K562 (cell line): ENCODE results near the gene LRCOL1. TPM values are rescaled to one million over a fixed set of nuclear protein-coding genes. Genes with fewer than 3 reads are reported as not detected.

ENCODE experiments used
- ATAC-seq: fragments of 200-7000 bp; cut with Tn5 transposase; 3 replicates; pipeline ENCODE4 v1.9.1; 2020; ENCODE audit warnings: moderate library complexity
- BruUV-seq: library from RNA; stranded (reverse); fragments of 400-500 nt; replicated peaks from 2 replicates; lab custom pipeline; 2021; lab: Mats Ljungman, UMichigan
- CTCF ChIA-PET: fragments of 300-600 bp; formaldehyde crosslinking; extraction: SDS; loops from one replicate; lab custom pipeline; 2021; ENCODE audit warnings: low intra/inter-chr PET ratio; lab: Yijun Ruan, JAX
- POLR2A ChIA-PET: fragments of 300-600, 350-650 bp; sonication (Branson Sonifier 250); formaldehyde crosslinking; extraction: SDS; loops from one replicate; lab custom pipeline; 2021; ENCODE audit warnings: antibody characterized with exemption, inconsistent platforms; lab: Yijun Ruan, JAX
- DNase-seq, 4 experiments: peaks; one replicate each; pipeline versions ENCODE4 v3.0.0 to v3.0.0-alpha.2; 2011 to 2018; ENCODE audit warnings: low spot score in 3 of 4, mixed read lengths in 3 of 4; ENCODE audit errors: extremely low read depth in 1 of 4
- FAIRE-seq: peaks from 2 replicates; lab custom pipeline; 2011; peaks lifted over from hg19 to GRCh38; lab: Jason Lieb, UNC
- H2AFZ ChIP-seq: 2 replicates; pipeline ENCODE4 v1.6.0; 2011; ENCODE audit warnings: low read depth, low read length, control low read depth, inconsistent platforms
- H3K27ac ChIP-seq: fragments of 200-600 bp; 3 replicates; pipeline ENCODE4 v1.8.0; 2011; ENCODE audit warnings: low read depth, mild to moderate bottlenecking, control low read depth, inconsistent platforms, low read length, moderate library complexity, mixed read lengths; ENCODE audit errors: extremely low read depth
- H3K27me3 ChIP-seq, 2 experiments: fragments of 300-600 bp in 1 of 2; 2 replicates in 1 of 2; 3 replicates in 1 of 2; pipeline versions ENCODE4 v1.6.0 to v1.8.0; 2011; ENCODE audit warnings: inconsistent platforms in 2 of 2, low read length in 2 of 2, mild to moderate bottlenecking in 1 of 2, mixed read lengths in 1 of 2, moderate library complexity in 1 of 2; ENCODE audit not compliant: control insufficient read depth in 2 of 2, insufficient read depth in 2 of 2
- H3K36me3 ChIP-seq: fragments of 300-600 bp; 3 replicates; pipeline ENCODE4 v1.8.0; 2011; ENCODE audit warnings: mild to moderate bottlenecking, low read length, inconsistent platforms; ENCODE audit not compliant: control insufficient read depth, insufficient read depth
- H3K4me1 ChIP-seq, 2 experiments: fragments of 200-600 bp in 1 of 2; replicated peaks in 1 of 2; 2 replicates in 1 of 2; 3 replicates in 1 of 2; pipeline versions ENCODE4 v1.5.1 to v1.8.0; 2011; ENCODE audit warnings: inconsistent platforms in 2 of 2, low read length in 2 of 2, mild to moderate bottlenecking in 1 of 2, mixed read lengths in 1 of 2, moderate library complexity in 1 of 2; ENCODE audit not compliant: control insufficient read depth in 2 of 2, insufficient read depth in 2 of 2
- H3K4me2 ChIP-seq: 2 replicates; pipeline ENCODE4 v1.6.1; 2011; ENCODE audit warnings: low read length, control low read depth, inconsistent platforms, mixed read lengths; ENCODE audit not compliant: insufficient read depth
- H3K4me3 ChIP-seq: fragments of 200-600 bp; sonication (generic), shearing (Covaris generic); 2 replicates; pipeline ENCODE4 v1.5.1; 2016; ENCODE audit warnings: control low read depth, inconsistent platforms
- H3K79me2 ChIP-seq: fragments of 200-600 bp; 3 replicates; pipeline ENCODE4 v1.8.0; 2011; ENCODE audit warnings: low read length, inconsistent platforms; ENCODE audit not compliant: control insufficient read depth, insufficient read depth
- H3K9ac ChIP-seq, 2 experiments: 2 replicates each; pipeline versions ENCODE4 v1.6.0 to v1.6.1; 2011; ENCODE audit warnings: low read depth in 2 of 2, low read length in 2 of 2, control low read depth in 1 of 2, inconsistent platforms in 1 of 2, mild to moderate bottlenecking in 1 of 2, mixed read lengths in 1 of 2; ENCODE audit not compliant: insufficient read depth in 1 of 2
- H3K9me1 ChIP-seq: one replicate; pipeline ENCODE4 v1.6.0; 2011; ENCODE audit warnings: inconsistent platforms, mild to moderate bottlenecking, low read length, moderate library complexity; ENCODE audit not compliant: control insufficient read depth, insufficient read depth
- H3K9me3 ChIP-seq: replicated peaks from 2 replicates; pipeline ENCODE4 v1.5.1; 2011; ENCODE audit warnings: low read depth, low read length, inconsistent platforms; ENCODE audit not compliant: control insufficient read depth, insufficient read depth
- H4K20me1 ChIP-seq: replicated peaks from 2 replicates; pipeline ENCODE4 v1.6.1; 2011; ENCODE audit warnings: low read length, inconsistent platforms, mixed read lengths; ENCODE audit not compliant: control insufficient read depth, insufficient read depth
- BCL6 ChIP-seq: fragments of 250-450 bp; sonication (Bioruptor Pico); IDR thresholded peaks from 2 replicates; pipeline ENCODE4 v1.4.0; 2020
- DPF2 ChIP-seq: fragments of 450-650 bp; IDR thresholded peaks from 2 replicates; pipeline ENCODE4 v1.6.1; 2016
- ETV6 ChIP-seq, 3 experiments: fragments of 150-350 bp in 1 of 3; sonication (generic) in 1 of 3; formaldehyde crosslinking in 1 of 3; IDR thresholded peaks; 2 replicates each; pipeline versions ENCODE4 v1.6.1 to v1.8.0; 2014 to 2022; ENCODE audit warnings: borderline replicate concordance in 2 of 3, low read depth in 2 of 3, antibody characterized with exemption in 1 of 3, low read length in 1 of 3, mild to moderate bottlenecking in 1 of 3, missing genetic modification reagents in 1 of 3
- HLTF ChIP-seq: fragments of 450-650 bp; IDR thresholded peaks from 2 replicates; pipeline ENCODE4 v1.6.1; 2016
- PCBP1 ChIP-seq: fragments of 200-400 bp; formaldehyde crosslinking; IDR thresholded peaks from 2 replicates; pipeline ENCODE4 v1.6.1; 2018; ENCODE audit warnings: mild to moderate bottlenecking, low read depth, low read length; ENCODE audit not compliant: poor library complexity, severe bottlenecking
- POLR3G ChIP-seq: IDR thresholded peaks from 2 replicates; pipeline ENCODE4 v1.6.1; 2011; ENCODE audit not compliant: insufficient read length, insufficient replicate concordance; ENCODE audit errors: extremely low read depth
- SMARCB1 ChIP-seq: IDR thresholded peaks from 2 replicates; pipeline ENCODE4 v1.6.1; 2011; ENCODE audit warnings: improper control_type of control experiment, low read depth; ENCODE audit not compliant: insufficient read length
- STAG1 ChIP-seq: sonication (generic); formaldehyde crosslinking; IDR thresholded peaks from 2 replicates; pipeline ENCODE4 v1.5.0; 2020; ENCODE audit warnings: missing genetic modification reagents, borderline replicate concordance
- ZFP36 ChIP-seq: fragments of 150-350 bp; IDR thresholded peaks from 2 replicates; pipeline ENCODE4 v1.6.1; 2018; ENCODE audit warnings: low read length, low read depth; ENCODE audit not compliant: partially characterized antibody
- ZNF184 ChIP-seq: sonication (generic); formaldehyde crosslinking; IDR thresholded peaks from 2 replicates; pipeline ENCODE4 v1.5.0; 2020; ENCODE audit warnings: missing genetic modification reagents
- ZNF408 ChIP-seq: fragments of 250-450 bp; sonication (Bioruptor Pico); IDR thresholded peaks from 2 replicates; pipeline ENCODE4 v1.4.0; 2020; ENCODE audit warnings: low read depth, mild to moderate bottlenecking, moderate library complexity
- ZNF436 ChIP-seq: fragments of 250-450, 450-650 bp; sonication (Bioruptor Pico); formaldehyde crosslinking; IDR thresholded peaks from 2 replicates; pipeline ENCODE4 v1.7.0; 2020; ENCODE audit warnings: mild to moderate bottlenecking
- WGBS: fragments of 100-300 bp; shearing (Covaris generic); methylation state at CpG from one replicate; pipeline ENCODE4 v1.1.6; 2016; ENCODE audit warnings: low coverage, mixed read lengths; ENCODE audit not compliant: insufficient coverage; ENCODE audit errors: missing lambda C conversion rate; 5-methylcytosine and 5-hydroxymethylcytosine counted together
- in situ Hi-C: fragments of 300-500 bp; cut with MboI; formaldehyde crosslinking; loops from 4 replicates; pipeline ENCODE4 v1.15.0; 2018; ENCODE audit warnings: inconsistent platforms, mixed read lengths
- intact Hi-C: fragments of 100-400 bp; cut with micrococcal nuclease; formaldehyde crosslinking; loops from 2 replicates; pipeline ENCODE4 v1.14.2; 2022
- polyA plus RNA-seq, 8 experiments: library from polyadenylated mRNA; depleted of rRNA in 4 of 8; stranded (reverse) in 5 of 8; unstranded in 3 of 8; fragments of >200 nt; fragmentation: Nextera tagmentation in 2 of 8; fragmentation: Illumina TruSeq in 1 of 8; extraction: Ambion mirVana in 2 of 8; extraction: Trizol in 1 of 8; gene quantifications; 2 replicates each; pipeline versions ENCODE4 v1.2.1 to v1.2.3, GENCODE V29; 2011 to 2014; ENCODE audit warnings: inconsistent platforms in 1 of 8, missing spikeins in 1 of 8
- total RNA-seq, 7 experiments: library from RNA; depleted of rRNA in 6 of 7; stranded (reverse); fragments of >200 nt in 6 of 7; fragmentation: Illumina TruSeq in 2 of 7; extraction: Trizol in 2 of 7; gene quantifications; 2 replicates each; pipeline versions ENCODE4 v1.2.1 to v1.2.3, GENCODE V29; 2011 to 2021; ENCODE audit warnings: low replicate concordance in 1 of 7
- TF ChIP-seq, protein P1 (sequence below): fragments of 450-650 bp; IDR thresholded peaks from 2 replicates; pipeline ENCODE4 v1.6.1; 2016; ENCODE audit warnings: low read depth

Gene LRCOL1
- total and polyA plus RNA-seq, 9 of the 15 experiments (the other 6 are each of a cell fraction or from before 2014, with no cell fraction given): not detected

DNA sequence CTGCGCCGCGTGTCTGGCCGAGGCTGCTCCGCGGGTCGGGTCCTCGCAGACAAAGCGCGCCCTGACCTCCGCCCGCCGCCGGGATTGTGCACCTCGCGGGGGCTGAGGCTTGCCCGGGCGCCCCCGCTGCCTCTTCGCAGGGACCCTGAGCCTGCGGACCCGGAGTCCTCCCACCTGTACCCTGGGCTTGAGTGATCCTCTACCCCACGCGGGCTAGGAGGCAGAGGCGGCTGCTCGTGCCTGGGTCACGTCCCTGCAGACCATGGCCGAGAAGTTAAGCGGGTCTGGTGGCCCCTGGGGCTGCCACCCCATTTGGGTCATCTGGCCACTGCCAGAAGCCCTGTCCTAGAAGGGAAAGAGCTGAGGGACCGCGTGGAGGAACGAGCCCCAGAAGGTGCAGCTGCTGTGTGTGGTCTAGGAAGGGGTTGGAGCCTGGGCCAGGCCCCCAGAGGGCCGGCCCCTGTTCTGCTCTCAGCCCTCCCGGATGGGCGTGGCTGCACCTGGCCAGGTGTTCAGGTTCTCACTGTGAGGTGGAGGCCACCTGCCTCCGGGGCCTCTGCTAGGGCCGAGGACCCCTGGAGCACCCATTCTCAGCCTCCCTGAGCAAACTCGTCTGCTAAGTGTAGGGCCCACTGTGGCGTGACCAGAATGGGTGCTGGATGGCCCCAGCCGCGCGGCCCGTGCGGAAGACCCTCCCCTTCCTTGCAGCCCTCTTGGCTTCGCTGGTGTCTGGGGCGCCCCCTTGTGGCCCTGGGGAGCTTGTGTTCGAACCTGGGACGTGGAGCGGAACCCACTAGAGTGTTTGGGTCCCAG, 49.6 kb downstream of the LRCOL1 start:
- peak overlapping the region; percentile 76 for H3K4me2 ChIP-seq
- H3K4me3 ChIP-seq: peak overlapping the region; percentile 83
- peak overlapping the region; percentile 57 to 89 for H3K9ac ChIP-seq
- peaks cover 10% of the 10 kb centered on the region; the same call in 1 of the 2 replicates for H4K20me1 ChIP-seq
- POLR2A ChIA-PET: interaction anchor here (0.5 to 1.1 kb wide), 6 partner anchors 33 to 506 kb away, joined by 3 to 5 read pairs (median 3); no protein-coding TSS in a partner anchor
- intact Hi-C loops: loop anchor here (2.0 kb wide), 1 partner anchor 146 kb away; no protein-coding TSS in a partner anchor
- peaks cover 6 to 60% of the 10 kb centered on the region in 2 experiments; a peak in 2 of 5 replicates for H3K4me1 ChIP-seq
- DNase-seq: peak; percentile 81 to 91 (median 86)
- in situ Hi-C loops: loop anchor here (10.0 kb wide), 1 partner anchor 866 kb away; no protein-coding TSS in a partner anchor
- under 1% methylated on average over 39 of the region's 49 CpGs for WGBS
- H3K27ac ChIP-seq: peak overlapping the region; percentile 80
- H3K79me2 ChIP-seq: peaks cover 51% of the 10 kb centered on the region
- no peaks in the 10 kb centered on the region for H3K9me3 ChIP-seq
- H3K9me1 ChIP-seq: peaks cover 5% of the 10 kb centered on the region
- CTCF ChIA-PET: interaction anchor here (0.7 to 2.4 kb wide), 2 partner anchors 42 to 146 kb away, joined by 3 to 10 read pairs; no protein-coding TSS in a partner anchor
- TSS peak; percentile 49 for BruUV-seq
- ATAC-seq: peak; percentile 88
- peak; percentile 88 for FAIRE-seq
- H3K36me3 ChIP-seq: peaks cover 27% of the 10 kb centered on the region; the same call in 2 of the 3 replicates
- no peak overlapping the region for H2AFZ ChIP-seq
- H3K27me3 ChIP-seq: no peaks in the 10 kb centered on the region
- TF ChIP-seq POLR3G (no peak), BCL6 (CRISPR knock-in tag) (no peak), HLTF (no peak), DPF2 (no peak), SMARCB1 (no peak), ZNF184 (no peak), ZFP36 (peak; percentile 88), ETV6 (IDR thresholded peaks at IDR 0.05; ENCODE audit: borderline replicate concordance in 1 of 2, low read depth in 2 of 2, low read length in 1 of 2) (no peak), ETV6 (CRISPR knock-in tag; IDR thresholded peaks at IDR 0.05; ENCODE audit: borderline replicate concordance) (no peak), ZNF436 (CRISPR knock-in tag) (peak; percentile 68), PCBP1 (peak; percentile 21), ZNF408 (CRISPR knock-in tag) (no peak), STAG1 (CRISPR knock-in tag) (peak; percentile 47; the same call in 1 of the 2 replicates)
- TF ChIP-seq, protein P1, sequence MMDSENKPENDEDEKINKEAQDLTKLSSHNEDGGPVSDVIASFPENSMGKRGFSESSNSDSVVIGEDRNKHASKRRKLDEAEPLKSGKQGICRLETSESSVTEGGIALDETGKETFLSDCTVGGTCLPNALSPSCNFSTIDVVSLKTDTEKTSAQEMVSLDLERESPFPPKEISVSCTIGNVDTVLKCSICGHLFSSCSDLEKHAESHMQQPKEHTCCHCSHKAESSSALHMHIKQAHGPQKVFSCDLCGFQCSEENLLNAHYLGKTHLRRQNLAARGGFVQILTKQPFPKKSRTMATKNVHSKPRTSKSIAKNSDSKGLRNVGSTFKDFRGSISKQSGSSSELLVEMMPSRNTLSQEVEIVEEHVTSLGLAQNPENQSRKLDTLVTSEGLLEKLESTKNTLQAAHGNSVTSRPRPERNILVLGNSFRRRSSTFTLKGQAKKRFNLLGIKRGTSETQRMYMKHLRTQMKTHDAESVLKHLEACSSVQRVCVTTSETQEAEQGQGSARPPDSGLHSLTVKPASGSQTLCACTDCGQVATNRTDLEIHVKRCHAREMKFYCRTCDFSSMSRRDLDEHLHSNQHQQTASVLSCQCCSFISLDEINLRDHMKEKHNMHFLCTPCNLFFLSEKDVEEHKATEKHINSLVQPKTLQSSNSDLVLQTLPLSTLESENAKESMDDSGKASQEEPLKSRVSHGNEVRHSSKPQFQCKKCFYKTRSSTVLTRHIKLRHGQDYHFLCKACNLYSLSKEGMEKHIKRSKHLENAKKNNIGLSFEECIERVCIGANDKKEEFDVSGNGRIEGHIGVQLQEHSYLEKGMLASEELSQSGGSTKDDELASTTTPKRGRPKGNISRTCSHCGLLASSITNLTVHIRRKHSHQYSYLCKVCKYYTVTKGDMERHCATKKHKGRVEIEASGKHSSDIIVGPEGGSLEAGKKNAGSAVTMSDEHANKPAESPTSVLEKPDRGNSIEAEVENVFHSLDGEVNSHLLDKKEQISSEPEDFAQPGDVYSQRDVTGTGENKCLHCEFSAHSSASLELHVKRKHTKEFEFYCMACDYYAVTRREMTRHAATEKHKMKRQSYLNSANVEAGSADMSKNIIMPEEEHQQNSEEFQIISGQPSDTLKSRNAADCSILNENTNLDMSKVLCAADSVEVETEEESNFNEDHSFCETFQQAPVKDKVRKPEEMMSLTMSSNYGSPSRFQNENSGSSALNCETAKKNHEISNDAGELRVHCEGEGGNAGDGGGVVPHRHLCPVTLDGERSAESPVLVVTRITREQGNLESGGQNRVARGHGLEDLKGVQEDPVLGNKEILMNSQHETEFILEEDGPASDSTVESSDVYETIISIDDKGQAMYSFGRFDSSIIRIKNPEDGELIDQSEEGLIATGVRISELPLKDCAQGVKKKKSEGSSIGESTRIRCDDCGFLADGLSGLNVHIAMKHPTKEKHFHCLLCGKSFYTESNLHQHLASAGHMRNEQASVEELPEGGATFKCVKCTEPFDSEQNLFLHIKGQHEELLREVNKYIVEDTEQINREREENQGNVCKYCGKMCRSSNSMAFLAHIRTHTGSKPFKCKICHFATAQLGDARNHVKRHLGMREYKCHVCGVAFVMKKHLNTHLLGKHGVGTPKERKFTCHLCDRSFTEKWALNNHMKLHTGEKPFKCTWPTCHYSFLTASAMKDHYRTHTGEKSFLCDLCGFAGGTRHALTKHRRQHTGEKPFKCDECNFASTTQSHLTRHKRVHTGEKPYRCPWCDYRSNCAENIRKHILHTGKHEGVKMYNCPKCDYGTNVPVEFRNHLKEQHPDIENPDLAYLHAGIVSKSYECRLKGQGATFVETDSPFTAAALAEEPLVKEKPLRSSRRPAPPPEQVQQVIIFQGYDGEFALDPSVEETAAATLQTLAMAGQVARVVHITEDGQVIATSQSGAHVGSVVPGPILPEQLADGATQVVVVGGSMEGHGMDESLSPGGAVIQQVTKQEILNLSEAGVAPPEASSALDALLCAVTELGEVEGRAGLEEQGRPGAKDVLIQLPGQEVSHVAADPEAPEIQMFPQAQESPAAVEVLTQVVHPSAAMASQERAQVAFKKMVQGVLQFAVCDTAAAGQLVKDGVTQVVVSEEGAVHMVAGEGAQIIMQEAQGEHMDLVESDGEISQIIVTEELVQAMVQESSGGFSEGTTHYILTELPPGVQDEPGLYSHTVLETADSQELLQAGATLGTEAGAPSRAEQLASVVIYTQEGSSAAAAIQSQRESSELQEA: no peak
